Esophagus squamous epithelium (tissue), 5 donors: Measurements from ENCODE around the gene PPM1N. TPM values are rescaled to one million over a fixed set of nuclear protein-coding genes. Genes with fewer than 3 reads are reported as not detected.

Experiments
- DNase-seq: peaks from one replicate; lab custom pipeline; 2025; lab: John Stamatoyannopoulos, UW
- H3K27ac ChIP-seq, 4 donors: fragments of 200-600 bp; sonication (generic); one replicate each; pipeline ENCODE4 v1.5.1; 2016 to 2019; ENCODE audit warnings: mild to moderate bottlenecking in 1 of 4
- H3K27me3 ChIP-seq, 4 donors: fragments of 200-600 bp; sonication (generic); 1 replicate in 3 of 4; 2 replicates in 1 of 4; pipeline versions ENCODE4 v1.5.1 to v1.6.0; 2017 to 2021; ENCODE audit warnings: antibody characterized with exemption in 1 of 4
- H3K36me3 ChIP-seq, 3 donors: fragments of 200-600 bp; sonication (generic); one replicate each; pipeline ENCODE4 v1.5.1; 2016 to 2019
- H3K4me1 ChIP-seq, 3 donors: fragments of 200-600 bp; sonication (generic); one replicate each; pipeline ENCODE4 v1.5.1; 2017 to 2019
- H3K4me3 ChIP-seq, 4 donors: fragments of 200-600 bp; sonication (generic); 1 replicate in 3 of 4; 2 replicates in 1 of 4; pipeline ENCODE4 v1.5.1; 2016 to 2019; ENCODE audit warnings: mild to moderate bottlenecking in 2 of 4, moderate library complexity in 1 of 4
- H3K9me3 ChIP-seq, 3 donors: fragments of 200-600 bp; sonication (generic); one replicate each; pipeline ENCODE4 v1.5.1; 2016 to 2019
- CTCF ChIP-seq, 6 experiments: fragments of 450-650 bp in 4 of 6; fragments of 200-600 bp in 2 of 6; sonication (generic) in 2 of 6; IDR thresholded peaks; one replicate each; pipeline ENCODE4 v1.5.1; 2016 to 2019; ENCODE audit warnings: antibody characterized with exemption in 6 of 6, mild to moderate bottlenecking in 4 of 6, moderate library complexity in 4 of 6
- POLR2A ChIP-seq, 4 donors: fragments of 450-650 bp; IDR thresholded peaks; one replicate each; pipeline ENCODE4 v1.6.1; 2017; ENCODE audit warnings: antibody characterized with exemption in 4 of 4, mild to moderate bottlenecking in 4 of 4, moderate library complexity in 3 of 4
- WGBS, 2 donors: methylation state at CpG; one replicate each; pipeline ENCODE4 v1.1.5; 2018; 5-methylcytosine and 5-hydroxymethylcytosine counted together
- intact Hi-C: fragments of 100-400 bp; cut with DNase I; formaldehyde crosslinking; loops from one replicate; pipeline ENCODE4 v1.15.0; 2022
- total RNA-seq, 4 donors: library from RNA; depleted of rRNA; stranded (reverse); fragments of >200 nt; gene quantifications; one replicate each; pipeline ENCODE4 v1.1.0, GENCODE V29; 2016
- donor health status: DM: yes; HTN: yes; CAD: no.

Gene PPM1N
- total RNA-seq, 4 donors from 2014 or later = 1.8 to 6.7 (median 4.0) TPM

DNA sequence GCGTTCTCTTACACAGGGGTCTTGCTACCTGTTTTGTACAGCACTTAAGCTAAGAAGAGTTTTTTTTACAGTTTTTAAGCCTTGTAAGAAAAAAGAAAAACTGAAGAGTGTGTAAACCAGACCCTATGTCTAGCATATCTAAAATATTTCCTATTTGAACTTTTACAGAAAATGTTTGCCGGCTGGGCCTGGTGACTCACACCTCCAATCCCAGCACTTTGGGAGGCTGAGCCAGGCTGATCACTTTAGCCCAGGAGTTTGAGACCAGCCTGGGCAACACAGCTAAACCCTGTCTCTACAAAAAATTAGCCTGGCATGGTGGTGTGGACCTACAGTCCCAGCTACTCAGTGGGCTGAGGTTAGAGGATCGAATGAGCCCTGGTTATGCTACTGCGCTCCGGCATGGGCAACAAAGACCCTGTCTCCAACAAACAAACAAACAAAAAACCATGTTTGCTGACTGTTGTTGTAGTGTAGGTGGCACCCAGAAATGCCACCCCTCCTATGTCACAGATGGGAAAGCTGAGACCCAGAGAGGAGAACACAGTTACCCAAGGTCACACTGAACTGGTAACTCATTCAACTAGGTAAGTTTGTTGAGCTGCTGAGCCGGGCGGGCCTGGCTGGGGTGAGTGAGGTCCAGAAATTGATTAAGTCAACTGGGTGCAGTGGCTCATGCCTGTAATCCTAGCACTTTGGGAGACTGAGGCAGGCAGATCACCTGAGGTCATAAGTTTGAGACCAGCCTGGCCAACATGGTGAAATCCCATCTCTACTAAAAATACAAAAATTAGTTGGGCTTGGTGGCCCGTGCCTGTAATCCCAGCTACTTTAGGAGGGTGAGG is 7.1 kb downstream of the PPM1N start:
- intact Hi-C loops = no loop called here
- no peaks in the 10 kb centered on the region for H3K9me3 ChIP-seq
- peaks cover 10 to 42% (median 19%) of the 10 kb centered on the region in 3 donors for H3K4me1 ChIP-seq
- WGBS, 2 donors = 84 to 85% methylated on average over 8 of the region's 8 CpGs
- H3K4me3 ChIP-seq = no peak overlapping the region
- no peaks in the 10 kb centered on the region for H3K27me3 ChIP-seq
- no peak for DNase-seq
- TF ChIP-seq CTCF (IDR thresholded peaks at IDR 0.05) (no peak), POLR2A (IDR thresholded peaks at IDR 0.05) (no peak)
- no peaks in the 10 kb centered on the region for H3K36me3 ChIP-seq
- peak overlapping the region in 3 of 4 donors; percentile 94 to 97 (median 95) for H3K27ac ChIP-seq

- Histone ChIP-seq H3K4me3 (peak overlapping the region; percentile 88 to 100 (median 95)), H3K27me3 (no peaks in the 10 kb centered on the region), H3K27ac (peak overlapping the region; percentile 94 to 98 (median 96)), H3K4me1 (peaks cover 15 to 48% (median 20%) of the 10 kb centered on the region in 3 donors), H3K36me3 (no peaks in the 10 kb centered on the region), H3K9me3 (no peaks in the 10 kb centered on the region)
- intact Hi-C loops = no loop called here
- no peak for DNase-seq
- TF ChIP-seq POLR2A (IDR thresholded peaks at IDR 0.05) = no peak
- TF ChIP-seq CTCF (IDR thresholded peaks at IDR 0.05) = no peak
- 40 to 68% methylated on average over 5 of the region's 5 CpGs for WGBS, 2 donors
Observed at GRCh38 chr19:45505996-45506245, 7.7 kb downstream of the PPM1N start.

DNA sequence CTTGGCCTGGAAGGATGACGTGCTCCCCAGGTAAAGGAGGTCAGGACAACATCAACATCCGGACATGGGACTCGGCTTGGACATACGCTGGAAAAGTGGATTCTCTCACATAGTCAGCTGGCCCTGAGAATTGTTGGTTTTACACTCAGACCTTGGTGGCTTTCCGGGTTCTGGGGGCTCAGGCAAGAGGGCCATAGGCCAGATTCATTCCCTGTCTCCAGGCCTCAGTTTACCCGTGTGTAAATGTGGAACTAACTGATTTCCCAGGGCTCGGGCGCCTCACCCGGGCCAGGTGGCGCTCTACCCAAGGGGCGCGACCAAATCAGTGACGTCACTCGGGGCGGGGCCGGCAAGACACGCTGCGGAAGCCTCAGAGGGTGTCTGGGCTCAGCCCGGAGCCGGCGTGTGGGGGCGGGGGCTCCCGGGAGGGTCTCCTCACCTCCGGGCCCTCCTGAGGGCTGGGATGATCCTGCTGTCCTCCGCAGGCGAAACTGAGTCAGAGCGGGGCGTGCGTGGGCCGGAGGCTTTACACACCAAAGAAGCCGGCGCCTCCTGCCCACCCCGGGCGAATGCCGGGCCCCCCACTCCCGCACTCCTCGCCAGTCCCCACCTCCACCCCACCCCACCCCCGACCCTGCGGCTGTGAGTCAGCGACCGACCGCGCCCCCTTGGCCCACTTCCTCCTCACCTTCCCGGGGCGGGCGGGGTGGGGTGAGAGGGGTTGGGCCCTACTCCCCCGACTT is 8.2 kb downstream of the PPM1N start:
- DNase-seq = peak; percentile 65
- WGBS, 2 donors = 2 to 4% methylated on average over 4 to 5 of the region's 47 CpGs
- intact Hi-C loops = no loop called here

GRCh38 chr19:45506989-45507871 is 9.0 kb downstream of the PPM1N start, which contains the start of gene VASP:
Gene VASP (plus strand): TSS chr19:45507479. CDS start chr19:45507772, 293 bp downstream.
- Histone ChIP-seq H3K4me3 (peak within 1 kb of the TSS; percentile 88 to 100 (median 95)), H3K9me3 (no peaks in the 10 kb centered on the region), H3K27me3 (no peaks in the 10 kb centered on the region), H3K4me1 (peaks cover 18 to 61% (median 26%) of the 10 kb centered on the region in 3 donors), H3K36me3 (no peaks in the 10 kb centered on the region), H3K27ac (peak within 1 kb of the TSS; percentile 94 to 98 (median 96))
- intact Hi-C loops = no loop called here
- 3% methylated on average over 6 to 13 of the region's 65 CpGs for WGBS, 2 donors
- peak; percentile 48 for DNase-seq
- TF ChIP-seq CTCF (IDR thresholded peaks at IDR 0.05) (peak in 2 of 6 experiments; percentile 9 to 43), POLR2A (IDR thresholded peaks at IDR 0.05) (peak in 3 of 4 donors; percentile 96 to 98 (median 98))

More for the DNA sequence above, 8.2 kb downstream of the PPM1N start:
- Histone ChIP-seq H3K27me3 (no peaks in the 10 kb centered on the region), H3K36me3 (no peaks in the 10 kb centered on the region), H3K4me3 (peak overlapping the region; percentile 88 to 100 (median 95)), H3K27ac (peak overlapping the region; percentile 94 to 98 (median 96)), H3K9me3 (no peaks in the 10 kb centered on the region), H3K4me1 (peaks cover 18 to 53% (median 22%) of the 10 kb centered on the region in 3 donors)
- TF ChIP-seq CTCF (IDR thresholded peaks at IDR 0.05) (peak in 5 of 6 experiments; percentile 28 to 68 (median 40)), POLR2A (IDR thresholded peaks at IDR 0.05) (peak in 3 of 4 donors; percentile 56 to 92 (median 75))
